ENCODE results near the gene ARL2BP.

Gene ARL2BP

DNA sequence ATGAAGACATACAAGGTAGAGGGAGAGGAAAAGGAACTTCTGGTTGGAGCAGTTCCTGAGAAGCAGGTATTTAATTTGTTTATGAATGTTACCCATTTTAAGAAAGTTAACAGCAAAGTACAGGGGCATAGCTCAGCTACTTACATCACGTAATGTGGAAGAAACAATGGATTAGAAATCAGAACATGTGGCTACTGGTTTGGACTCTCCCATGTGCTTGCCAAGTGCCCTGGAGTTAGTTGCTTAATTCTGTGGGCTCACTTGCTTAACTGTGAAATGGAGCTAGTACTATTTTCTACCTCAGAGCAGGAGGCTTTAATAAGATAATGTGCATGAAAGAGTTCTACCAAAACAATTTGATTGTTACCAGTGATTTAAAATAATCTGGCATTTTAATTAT lies 31.6 kb upstream of the ARL2BP start:
- no peaks in the 10 kb centered on the region for H3K27me3 ChIP-seq (ENCODE audit: control insufficient read depth in 1 of 2, insufficient read depth in 2 of 2, low read length in 2 of 2)
- no peak overlapping the region for H3K27ac ChIP-seq (ENCODE audit: low read depth, low read length)
- H3K36me3 ChIP-seq (ENCODE audit: control insufficient read depth in 1 of 2, insufficient read depth in 2 of 2, low read length in 2 of 2) = peaks cover 36 to 91% of the 10 kb centered on the region in 2 donors
- peaks cover 8 to 9% of the 10 kb centered on the region in 2 donors for H3K9me3 ChIP-seq (ENCODE audit: control insufficient read depth in 1 of 2, low read length in 2 of 2)
- H3K9ac ChIP-seq (ENCODE audit: low read depth in 1 of 2, low read length in 2 of 2) = no peak overlapping the region
- no peak overlapping the region for H3K4me3 ChIP-seq (ENCODE audit: low read depth in 1 of 2, low read length in 2 of 2)
- no peaks in the 10 kb centered on the region for H3K4me1 ChIP-seq (ENCODE audit: control insufficient read depth in 1 of 2, insufficient read depth in 2 of 2, low read length in 2 of 2)

DNA sequence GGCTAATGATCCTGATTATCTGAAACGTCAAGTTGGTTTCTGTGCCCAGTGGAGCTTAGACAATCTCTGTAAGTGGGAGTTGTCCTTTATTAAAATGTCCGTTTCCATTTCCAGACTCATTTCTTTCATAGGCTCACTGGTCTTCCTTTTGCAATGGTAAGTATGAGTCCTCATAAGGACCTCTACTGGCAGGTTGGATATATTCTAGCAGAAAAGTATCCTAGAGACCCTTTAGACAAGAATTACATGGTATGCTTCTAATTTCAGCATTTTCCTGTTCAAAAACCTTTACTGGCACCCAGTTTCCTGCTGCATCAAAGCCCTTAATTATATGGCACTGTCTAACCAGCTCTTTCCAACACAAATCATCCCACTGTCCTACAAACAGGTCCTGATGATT lies 28.1 kb upstream of the ARL2BP start:
- no peak overlapping the region for H3K4me3 ChIP-seq (ENCODE audit: low read depth in 1 of 2, low read length in 2 of 2)
- peaks cover 47 to 85% of the 10 kb centered on the region in 2 donors for H3K36me3 ChIP-seq (ENCODE audit: control insufficient read depth in 1 of 2, insufficient read depth in 2 of 2, low read length in 2 of 2)
- no peak overlapping the region for H3K9ac ChIP-seq (ENCODE audit: low read depth in 1 of 2, low read length in 2 of 2)
- H3K9me3 ChIP-seq (ENCODE audit: control insufficient read depth in 1 of 2, low read length in 2 of 2) = peaks cover 8 to 9% of the 10 kb centered on the region in 2 donors
- H3K4me1 ChIP-seq (ENCODE audit: control insufficient read depth in 1 of 2, insufficient read depth in 2 of 2, low read length in 2 of 2) = no peaks in the 10 kb centered on the region
- no peak overlapping the region for H3K27ac ChIP-seq (ENCODE audit: low read depth, low read length)
- H3K27me3 ChIP-seq (ENCODE audit: control insufficient read depth in 1 of 2, insufficient read depth in 2 of 2, low read length in 2 of 2) = no peaks in the 10 kb centered on the region

- Histone ChIP-seq H3K4me1 (ENCODE audit: control insufficient read depth in 1 of 2, insufficient read depth in 2 of 2, low read length in 2 of 2) (no peaks in the 10 kb centered on the region), H3K4me3 (ENCODE audit: low read depth in 1 of 2, low read length in 2 of 2) (no peak overlapping the region), H3K36me3 (ENCODE audit: control insufficient read depth in 1 of 2, insufficient read depth in 2 of 2, low read length in 2 of 2) (peaks cover 51 to 76% of the 10 kb centered on the region in 2 donors), H3K27ac (ENCODE audit: low read depth, low read length) (no peak overlapping the region), H3K9me3 (ENCODE audit: control insufficient read depth in 1 of 2, low read length in 2 of 2) (no peaks in the 10 kb centered on the region), H3K27me3 (ENCODE audit: control insufficient read depth in 1 of 2, insufficient read depth in 2 of 2, low read length in 2 of 2) (no peaks in the 10 kb centered on the region), H3K9ac (ENCODE audit: low read depth in 1 of 2, low read length in 2 of 2) (no peak overlapping the region)
These were observed 22.0 kb upstream of the ARL2BP start for GRCh38 chr16:57223057-57223456.

DNA sequence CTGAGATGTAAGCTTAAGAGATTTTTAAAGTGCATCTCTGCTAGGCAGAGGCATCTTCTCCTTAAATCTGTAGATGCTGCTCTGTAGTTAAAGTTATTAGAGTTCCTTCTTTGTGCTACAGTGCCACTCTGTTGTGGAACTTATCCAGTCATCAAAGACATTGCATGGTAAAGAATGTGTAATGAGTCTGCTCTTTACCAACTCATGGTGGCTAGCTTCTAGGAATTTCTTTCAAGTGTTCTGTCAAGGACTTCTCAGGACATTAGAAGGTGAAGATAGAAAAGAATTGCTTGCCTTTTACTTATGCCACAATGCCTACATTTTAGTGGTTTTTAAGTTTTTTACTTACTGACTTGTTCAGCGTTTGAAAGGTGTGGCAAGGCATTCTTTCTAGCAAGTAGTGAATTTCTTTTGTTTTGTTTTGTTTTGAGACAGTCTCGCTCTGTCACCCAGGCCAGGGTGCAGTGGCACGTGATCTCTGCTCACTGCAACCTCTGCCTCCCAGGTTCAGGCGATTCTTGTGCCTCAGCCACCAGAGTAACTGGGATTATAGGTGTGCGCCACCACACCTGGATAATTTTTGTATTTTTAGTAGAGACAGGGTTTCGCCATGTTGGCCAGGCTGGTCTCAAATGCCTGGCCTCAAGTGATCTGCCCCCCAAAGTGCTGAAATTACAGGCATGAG lies 20.3 kb upstream of the ARL2BP start:
- no peak overlapping the region for H3K4me3 ChIP-seq (ENCODE audit: low read depth in 1 of 2, low read length in 2 of 2)
- no peak overlapping the region for H3K27ac ChIP-seq (ENCODE audit: low read depth, low read length)
- no peaks in the 10 kb centered on the region for H3K27me3 ChIP-seq (ENCODE audit: control insufficient read depth in 1 of 2, insufficient read depth in 2 of 2, low read length in 2 of 2)
- no peaks in the 10 kb centered on the region for H3K4me1 ChIP-seq (ENCODE audit: control insufficient read depth in 1 of 2, insufficient read depth in 2 of 2, low read length in 2 of 2)
- H3K36me3 ChIP-seq (ENCODE audit: control insufficient read depth in 1 of 2, insufficient read depth in 2 of 2, low read length in 2 of 2) = peaks cover 51 to 80% of the 10 kb centered on the region in 2 donors
- no peak overlapping the region for H3K9ac ChIP-seq (ENCODE audit: low read depth in 1 of 2, low read length in 2 of 2)
- H3K9me3 ChIP-seq (ENCODE audit: control insufficient read depth in 1 of 2, low read length in 2 of 2) = no peaks in the 10 kb centered on the region

- peaks cover 52 to 82% of the 10 kb centered on the region in 2 donors for H3K36me3 ChIP-seq (ENCODE audit: control insufficient read depth in 1 of 2, insufficient read depth in 2 of 2, low read length in 2 of 2)
These were observed 19.1 kb upstream of the ARL2BP start for GRCh38 chr16:57225978-57226377.

GRCh38 chr16:57226701-57227621 lies 18.1 kb upstream of the ARL2BP start:
- Histone ChIP-seq H3K9me3 (ENCODE audit: control insufficient read depth in 1 of 2, low read length in 2 of 2) (no peaks in the 10 kb centered on the region), H3K9ac (ENCODE audit: low read depth in 1 of 2, low read length in 2 of 2) (no peak overlapping the region), H3K36me3 (ENCODE audit: control insufficient read depth in 1 of 2, insufficient read depth in 2 of 2, low read length in 2 of 2) (peaks cover 52 to 82% of the 10 kb centered on the region in 2 donors), H3K4me1 (ENCODE audit: control insufficient read depth in 1 of 2, insufficient read depth in 2 of 2, low read length in 2 of 2) (no peaks in the 10 kb centered on the region), H3K4me3 (ENCODE audit: low read depth in 1 of 2, low read length in 2 of 2) (no peak overlapping the region), H3K27me3 (ENCODE audit: control insufficient read depth in 1 of 2, insufficient read depth in 2 of 2, low read length in 2 of 2) (no peaks in the 10 kb centered on the region), H3K27ac (ENCODE audit: low read depth, low read length) (no peak overlapping the region)

More at GRCh38 chr16:57225978-57226377, 19.1 kb upstream of the ARL2BP start:
- Histone ChIP-seq H3K9me3 (ENCODE audit: control insufficient read depth in 1 of 2, low read length in 2 of 2) (no peaks in the 10 kb centered on the region), H3K4me3 (ENCODE audit: low read depth in 1 of 2, low read length in 2 of 2) (no peak overlapping the region), H3K4me1 (ENCODE audit: control insufficient read depth in 1 of 2, insufficient read depth in 2 of 2, low read length in 2 of 2) (no peaks in the 10 kb centered on the region), H3K27me3 (ENCODE audit: control insufficient read depth in 1 of 2, insufficient read depth in 2 of 2, low read length in 2 of 2) (no peaks in the 10 kb centered on the region), H3K27ac (ENCODE audit: low read depth, low read length) (no peak overlapping the region), H3K9ac (ENCODE audit: low read depth in 1 of 2, low read length in 2 of 2) (no peak overlapping the region)

GRCh38 chr16:57229079-57229478 lies 16.0 kb upstream of the ARL2BP start:
- H3K27ac ChIP-seq (ENCODE audit: low read depth, low read length) = no peak overlapping the region
- H3K36me3 ChIP-seq (ENCODE audit: control insufficient read depth in 1 of 2, insufficient read depth in 2 of 2, low read length in 2 of 2) = peaks cover 48 to 82% of the 10 kb centered on the region in 2 donors
- no peaks in the 10 kb centered on the region for H3K9me3 ChIP-seq (ENCODE audit: control insufficient read depth in 1 of 2, low read length in 2 of 2)
- no peak overlapping the region for H3K9ac ChIP-seq (ENCODE audit: low read depth in 1 of 2, low read length in 2 of 2)
- H3K27me3 ChIP-seq (ENCODE audit: control insufficient read depth in 1 of 2, insufficient read depth in 2 of 2, low read length in 2 of 2) = no peaks in the 10 kb centered on the region
- no peaks in the 10 kb centered on the region for H3K4me1 ChIP-seq (ENCODE audit: control insufficient read depth in 1 of 2, insufficient read depth in 2 of 2, low read length in 2 of 2)
- H3K4me3 ChIP-seq (ENCODE audit: low read depth in 1 of 2, low read length in 2 of 2) = no peak overlapping the region

DNA sequence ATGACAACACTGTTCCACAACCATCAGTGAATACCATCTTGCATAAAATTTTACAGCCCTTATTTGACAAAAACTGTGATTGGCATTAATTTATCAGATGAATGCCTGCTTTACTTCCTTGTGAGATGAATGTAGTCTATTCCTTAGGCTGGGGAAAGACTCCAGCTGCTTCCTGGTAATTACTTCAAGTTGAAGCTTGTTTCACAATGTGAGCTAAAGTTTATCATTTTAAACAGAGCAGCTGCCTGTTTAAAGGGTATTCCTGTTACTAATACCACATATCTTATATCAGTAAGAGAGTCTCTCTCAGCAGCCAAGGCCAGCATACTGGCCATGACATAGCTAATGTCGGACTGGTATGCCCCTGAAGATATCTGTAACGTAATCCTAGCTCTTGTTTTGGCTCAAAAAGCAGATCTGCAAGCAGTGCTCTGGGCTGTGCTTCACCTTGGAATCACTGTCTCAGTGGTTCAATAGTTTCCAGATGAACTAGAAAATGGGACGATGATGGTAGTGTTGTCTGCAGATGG lies 13.2 kb upstream of the ARL2BP start:
- Histone ChIP-seq H3K4me1 (ENCODE audit: control insufficient read depth in 1 of 2, insufficient read depth in 2 of 2, low read length in 2 of 2) (no peaks in the 10 kb centered on the region), H3K4me3 (ENCODE audit: low read depth in 1 of 2, low read length in 2 of 2) (no peak overlapping the region), H3K27me3 (ENCODE audit: control insufficient read depth in 1 of 2, insufficient read depth in 2 of 2, low read length in 2 of 2) (no peaks in the 10 kb centered on the region), H3K9ac (ENCODE audit: low read depth in 1 of 2, low read length in 2 of 2) (no peak overlapping the region), H3K36me3 (ENCODE audit: control insufficient read depth in 1 of 2, insufficient read depth in 2 of 2, low read length in 2 of 2) (peaks cover 52 to 81% of the 10 kb centered on the region in 2 donors), H3K9me3 (ENCODE audit: control insufficient read depth in 1 of 2, low read length in 2 of 2) (no peaks in the 10 kb centered on the region), H3K27ac (ENCODE audit: low read depth, low read length) (no peak overlapping the region)

DNA sequence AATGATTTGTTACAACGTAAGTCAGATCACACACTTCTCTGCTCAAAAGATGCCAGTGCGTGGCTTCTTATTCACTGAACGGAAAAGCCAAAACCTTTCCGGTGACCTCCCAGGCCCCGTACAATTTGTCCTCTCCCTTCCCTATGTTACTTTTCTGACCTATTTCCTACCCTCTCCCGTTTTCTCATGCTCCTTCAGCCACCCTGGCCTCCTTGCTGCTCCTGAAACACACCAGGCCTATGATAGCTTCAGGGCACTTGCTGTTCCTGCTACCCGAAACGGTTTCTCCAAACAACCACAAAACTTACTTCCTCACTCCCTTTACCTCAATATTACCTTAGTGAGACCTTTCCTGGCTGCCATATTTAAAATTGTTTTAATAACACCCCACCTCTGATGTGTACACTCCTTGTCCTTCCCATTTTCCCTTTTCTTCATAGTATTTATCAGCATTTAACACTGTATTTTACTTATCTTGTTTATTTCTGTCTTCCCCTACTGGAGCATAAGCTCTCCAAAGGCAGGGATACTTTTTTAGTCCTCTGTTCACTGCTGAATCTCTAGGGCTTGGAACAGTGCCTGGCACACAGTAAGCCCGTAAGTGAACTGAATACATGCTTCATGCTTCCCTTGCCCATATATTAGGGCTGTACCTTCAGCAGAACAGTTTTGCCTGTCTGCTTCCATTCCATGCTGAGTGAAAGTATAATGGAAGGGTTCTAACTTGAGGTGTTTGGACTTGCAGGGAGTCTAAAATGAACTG lies 10.9 kb upstream of the ARL2BP start:
- Histone ChIP-seq H3K4me3 (ENCODE audit: low read depth in 1 of 2, low read length in 2 of 2) (no peak overlapping the region), H3K9ac (ENCODE audit: low read depth in 1 of 2, low read length in 2 of 2) (no peak overlapping the region), H3K9me3 (ENCODE audit: control insufficient read depth in 1 of 2, low read length in 2 of 2) (no peaks in the 10 kb centered on the region), H3K27ac (ENCODE audit: low read depth, low read length) (no peak overlapping the region), H3K4me1 (ENCODE audit: control insufficient read depth in 1 of 2, insufficient read depth in 2 of 2, low read length in 2 of 2) (no peaks in the 10 kb centered on the region), H3K36me3 (ENCODE audit: control insufficient read depth in 1 of 2, insufficient read depth in 2 of 2, low read length in 2 of 2) (peaks cover 46 to 70% of the 10 kb centered on the region in 2 donors), H3K27me3 (ENCODE audit: control insufficient read depth in 1 of 2, insufficient read depth in 2 of 2, low read length in 2 of 2) (no peaks in the 10 kb centered on the region)

Measured in duodenal mucosa (tissue), 2 donors.